Right forelimb (tissue), 1 donor: Measurements from ENCODE around the gene SIKE1.
"Not testable (repeated sequence)": the region's sequence is repeated elsewhere in the genome, so short reads cannot be mapped to it uniquely, and the experiment has no call there.

Source experiments
- DNase-seq: peaks from one replicate; pipeline ENCODE4 v3.0.0-alpha.2; 2018

SIKE1 gene

DNA sequence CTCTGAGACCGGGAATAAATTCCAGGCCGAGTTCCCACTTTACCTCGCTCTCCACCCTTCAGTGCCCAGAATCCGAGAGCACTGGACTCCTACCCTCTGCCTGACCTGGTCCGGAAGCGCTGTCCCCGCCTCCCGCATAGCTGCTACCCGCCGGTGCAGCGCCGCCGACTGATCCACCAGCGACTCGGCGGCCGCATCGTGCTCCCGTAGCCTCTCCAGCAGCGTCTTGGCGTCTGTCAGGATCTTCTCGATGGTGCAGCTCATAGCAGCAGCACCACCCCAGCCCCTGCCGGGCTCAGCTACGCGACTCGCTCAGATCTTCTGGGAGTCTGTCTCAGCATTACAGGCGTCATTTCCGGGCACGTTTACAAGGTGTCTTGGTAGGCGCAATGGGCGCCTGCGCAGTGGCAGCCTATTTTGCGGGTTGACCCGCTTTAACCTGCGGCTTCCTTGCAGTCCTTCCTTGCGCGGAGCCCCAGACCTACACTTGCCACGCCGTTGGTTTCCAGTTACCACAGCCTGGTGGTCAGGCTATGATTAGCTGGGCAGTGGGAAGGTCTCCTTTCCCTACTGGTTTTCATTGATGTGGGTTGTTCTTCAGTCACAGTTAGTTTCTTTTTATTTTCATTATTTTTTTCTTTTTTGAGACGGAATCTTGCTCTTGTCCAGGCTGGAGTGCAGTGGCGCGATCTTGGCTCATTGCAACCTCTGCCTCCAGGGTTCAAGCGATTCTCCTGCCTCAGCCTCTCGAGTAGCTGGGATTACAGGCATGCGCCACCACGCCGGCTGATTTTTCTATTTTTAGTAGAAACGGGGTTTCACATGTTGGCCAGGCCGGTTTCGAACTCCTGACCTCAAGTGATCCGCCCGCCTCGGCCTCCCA is at the start of gene SIKE1:
SIKE1 (minus strand) TSS at position 342 of the 883 bp plus-strand sequence; CDS start at position 264, 78 bp downstream.
- peak; percentile 92 for DNase-seq

DNA sequence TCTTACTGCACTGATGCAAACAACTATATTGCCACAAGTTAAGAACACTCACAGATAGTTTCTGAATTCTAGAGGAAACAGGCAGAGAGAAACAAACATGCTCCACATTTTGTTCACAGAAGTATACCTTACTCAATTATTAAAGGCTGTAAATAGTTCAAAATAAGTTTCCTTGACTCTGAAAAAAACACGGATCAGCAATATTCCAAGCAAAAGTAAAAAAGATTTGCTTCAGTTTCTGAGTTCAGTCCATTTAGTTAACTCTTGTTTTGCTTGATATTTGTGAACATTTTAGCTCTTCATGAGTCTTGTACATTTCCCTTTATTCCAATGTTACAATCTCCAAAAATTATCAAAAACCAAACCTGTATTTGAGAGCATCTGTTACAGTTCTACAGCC is 49.6 kb upstream of the SIKE1 start:
- DNase-seq, result not testable (repeated sequence)

DNA sequence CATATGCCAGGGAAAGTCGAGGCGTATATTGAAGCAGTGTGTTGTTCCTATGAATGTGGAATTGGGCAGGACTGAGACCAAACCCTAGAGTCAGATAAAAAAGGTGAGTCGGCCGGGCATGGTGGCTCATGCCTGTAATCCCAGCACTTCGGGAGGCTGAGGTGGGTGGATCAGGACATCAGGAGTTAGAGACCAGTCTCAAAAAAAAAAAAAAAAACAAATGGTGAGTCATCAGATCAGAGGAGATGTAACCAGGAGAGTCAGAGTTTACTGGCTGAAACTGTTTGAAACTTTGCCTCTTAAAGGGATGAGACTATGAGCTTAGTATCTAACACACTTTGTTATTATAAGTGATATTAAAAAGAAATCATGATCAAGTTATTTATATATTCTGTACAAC is 47.8 kb upstream of the SIKE1 start:
- DNase-seq, result no peak

DNA sequence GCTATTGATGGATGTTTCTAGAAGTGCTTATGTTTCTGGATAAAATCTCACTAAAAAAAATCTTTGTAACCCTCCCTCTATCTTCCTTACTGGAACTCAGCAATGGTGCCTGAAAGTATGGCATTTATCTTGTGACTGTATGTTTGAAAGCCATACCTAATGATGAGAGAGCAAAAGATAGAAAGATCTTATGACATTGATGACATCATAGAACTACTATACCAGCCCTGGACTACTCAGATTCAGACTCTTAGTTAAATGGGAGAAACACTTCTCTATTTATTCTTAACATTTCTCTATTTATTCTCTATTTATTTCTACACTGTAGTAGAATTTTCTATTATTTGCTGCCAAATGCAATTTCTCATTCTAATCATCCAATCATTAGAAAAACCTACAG is 41.5 kb upstream of the SIKE1 start:
- no peak for DNase-seq

DNA sequence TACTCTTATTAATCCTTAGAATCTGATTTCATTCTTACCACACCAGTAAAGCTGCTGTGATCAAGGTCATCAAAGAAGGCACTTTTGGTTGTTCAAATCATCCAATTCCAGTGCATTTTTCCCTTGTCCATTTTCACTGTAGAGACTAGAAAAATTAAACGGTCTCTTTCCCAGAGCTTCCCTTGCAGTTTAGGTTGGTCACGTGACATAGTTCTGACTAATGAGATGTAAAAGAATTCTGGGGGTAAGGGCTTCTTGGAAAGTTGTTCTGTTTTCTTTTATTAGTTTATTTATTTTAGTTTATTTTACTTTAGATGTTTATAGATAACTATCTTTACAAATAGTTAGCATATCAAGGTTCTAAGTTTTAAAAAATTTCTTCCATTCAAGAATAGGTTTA is 39.9 kb upstream of the SIKE1 start:
- DNase-seq, result no peak

DNA sequence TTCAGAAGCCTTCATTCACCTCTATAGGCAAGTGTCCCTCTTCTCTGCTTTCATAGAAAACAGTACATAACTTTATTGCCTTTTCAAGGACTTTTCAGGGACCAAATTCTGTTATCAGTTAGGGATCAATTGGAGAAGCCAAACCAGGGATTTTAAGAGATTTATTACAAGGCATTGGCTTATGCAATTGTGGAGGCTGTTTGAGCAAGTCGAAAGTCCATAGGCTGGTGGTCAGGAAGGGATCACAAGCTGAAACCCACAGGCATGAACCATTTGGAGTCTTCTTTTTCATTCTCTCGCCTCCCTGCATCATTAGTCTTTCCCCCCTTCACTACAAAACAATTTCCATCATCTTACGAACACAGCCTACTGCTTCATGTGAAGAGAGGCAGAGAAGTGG is 39.4 kb upstream of the SIKE1 start:
- DNase-seq, result no peak

DNA sequence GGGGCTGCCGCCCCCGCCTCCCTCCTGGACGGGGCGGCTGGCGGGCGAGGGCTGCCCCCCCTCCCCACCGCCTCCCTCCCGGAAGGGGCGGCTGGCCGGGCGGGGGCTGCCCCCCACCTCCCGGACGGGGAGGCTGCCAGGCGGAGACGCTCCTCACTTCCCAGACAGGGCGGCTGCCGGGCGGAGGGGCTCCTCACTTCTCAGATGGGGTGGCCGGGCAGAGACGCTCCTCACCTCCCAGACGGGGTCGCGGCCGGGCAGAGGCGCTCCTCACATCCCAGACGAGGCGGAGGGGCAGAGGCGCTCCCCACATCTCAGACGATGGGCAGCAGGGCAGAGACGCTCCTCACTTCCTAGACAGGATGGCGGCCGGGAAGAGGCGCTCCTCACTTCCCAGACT is 24.0 kb upstream of the SIKE1 start:
- DNase-seq, result not testable (repeated sequence)

DNA sequence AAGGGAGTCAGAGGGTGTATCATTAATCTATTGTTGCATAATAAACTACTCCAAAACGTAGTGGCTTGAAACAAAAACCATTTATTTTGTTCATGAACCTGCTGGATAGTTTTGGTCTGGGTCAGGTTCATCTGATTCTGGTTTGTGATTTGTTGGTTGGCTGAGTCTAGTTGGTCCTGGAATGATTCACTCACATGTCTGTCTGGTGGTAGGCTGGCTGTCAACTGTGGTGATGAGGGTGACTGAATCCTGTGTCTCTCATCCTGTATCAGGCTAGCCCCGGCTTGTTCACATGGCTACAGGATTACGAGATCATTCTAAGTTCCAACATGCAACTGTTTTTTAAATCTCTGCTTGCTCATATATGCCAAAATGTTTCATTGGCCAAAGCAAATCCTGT is 22.5 kb upstream of the SIKE1 start:
- no peak for DNase-seq

DNA sequence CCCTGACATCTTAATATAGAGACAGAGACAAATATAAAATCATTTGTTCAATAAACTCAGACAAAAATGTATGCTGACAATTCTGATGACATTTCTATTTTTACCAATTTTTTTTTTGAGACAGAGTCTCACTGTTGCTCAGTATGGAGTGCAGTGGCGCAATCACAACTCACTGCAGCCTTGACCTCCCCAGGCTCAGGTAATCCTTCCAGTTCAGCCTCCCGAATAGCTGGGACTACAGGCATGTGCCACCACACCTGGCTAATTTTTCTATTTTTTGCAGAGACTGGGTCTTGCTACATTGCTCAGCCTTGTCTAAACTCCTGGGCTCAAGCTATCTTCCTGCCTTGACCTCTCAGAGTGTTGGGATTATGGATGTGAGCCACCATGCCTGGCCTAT is 13.6 kb upstream of the SIKE1 start:
- DNase-seq, result no peak

DNA sequence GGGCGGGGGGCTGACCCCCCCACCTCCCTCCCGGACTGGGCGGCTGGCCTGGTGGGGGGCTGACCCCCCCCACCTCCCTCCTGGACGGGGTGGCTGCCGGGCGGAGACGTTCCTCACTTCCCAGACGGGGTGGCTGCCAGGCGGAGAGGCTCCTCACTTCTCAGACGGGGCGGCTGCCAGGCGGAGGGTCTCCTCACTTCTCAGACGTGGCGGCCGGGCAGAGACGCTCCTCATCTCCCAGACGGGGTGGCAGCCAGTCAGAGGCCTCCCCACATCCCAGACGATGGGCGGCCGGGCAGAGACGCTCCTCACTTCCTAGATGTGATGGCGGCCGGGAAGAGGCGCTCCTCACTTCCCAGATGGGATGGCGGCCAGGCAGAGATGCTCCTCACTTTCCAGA is 10.1 kb upstream of the SIKE1 start:
- DNase-seq, result not testable (repeated sequence)

DNA sequence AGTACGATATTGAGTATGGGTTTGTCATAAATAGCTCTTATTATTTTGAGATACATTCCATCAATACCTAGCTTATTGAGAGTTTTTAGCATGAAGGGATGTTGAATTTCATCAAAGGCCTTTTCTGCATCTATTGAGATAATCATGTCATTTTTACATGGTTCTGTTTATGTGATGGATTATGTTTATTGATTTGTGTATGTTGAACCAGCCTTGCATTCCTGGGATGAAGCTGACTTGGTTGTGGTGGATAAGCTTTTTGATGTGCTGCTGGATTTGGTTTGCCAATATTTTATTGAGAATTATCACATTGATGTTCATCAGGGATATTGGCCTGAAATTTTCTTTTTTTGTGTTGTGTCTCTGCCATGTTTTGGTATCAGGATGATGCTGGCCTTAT is 6.0 kb upstream of the SIKE1 start:
- not testable (repeated sequence) for DNase-seq

DNA sequence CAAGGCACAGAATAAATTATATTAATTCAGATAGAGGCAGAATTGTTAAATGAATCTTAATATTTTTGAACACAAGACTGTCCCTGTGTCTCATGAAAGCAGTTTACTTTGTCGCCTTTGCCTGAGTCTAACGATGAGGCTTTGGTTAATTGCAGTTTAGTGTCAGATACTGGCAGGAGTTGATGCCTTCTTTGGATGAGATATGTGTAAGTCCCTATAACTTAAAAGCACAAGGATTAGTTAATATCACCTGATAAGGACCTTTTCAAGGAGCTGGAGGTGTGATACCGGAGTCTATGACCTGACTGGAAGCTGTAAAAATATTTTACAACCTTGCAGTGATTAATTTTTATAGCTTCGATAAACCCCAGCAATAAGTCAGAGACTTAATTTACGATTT is 2.0 kb upstream of the SIKE1 start:
- DNase-seq, result no peak

DNA sequence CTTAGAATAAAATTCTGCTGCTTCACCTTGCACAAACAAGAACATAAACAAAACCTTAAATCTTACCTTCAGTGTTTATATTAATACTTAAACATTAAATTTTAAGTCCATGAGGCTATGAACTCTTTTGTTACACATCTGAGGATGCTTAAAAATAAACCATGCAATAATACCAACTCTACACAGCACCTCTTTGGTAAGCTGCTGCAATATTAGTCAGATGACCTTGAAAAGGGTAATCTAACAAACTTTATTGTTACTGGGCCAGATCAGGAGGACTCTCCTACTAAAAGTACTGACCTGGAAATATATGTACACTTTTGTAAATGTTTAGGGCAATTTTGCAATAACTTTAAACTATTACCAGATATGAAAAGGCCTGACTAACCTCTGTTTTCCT is 763 bp downstream of the SIKE1 start:
- DNase-seq, result no peak

DNA sequence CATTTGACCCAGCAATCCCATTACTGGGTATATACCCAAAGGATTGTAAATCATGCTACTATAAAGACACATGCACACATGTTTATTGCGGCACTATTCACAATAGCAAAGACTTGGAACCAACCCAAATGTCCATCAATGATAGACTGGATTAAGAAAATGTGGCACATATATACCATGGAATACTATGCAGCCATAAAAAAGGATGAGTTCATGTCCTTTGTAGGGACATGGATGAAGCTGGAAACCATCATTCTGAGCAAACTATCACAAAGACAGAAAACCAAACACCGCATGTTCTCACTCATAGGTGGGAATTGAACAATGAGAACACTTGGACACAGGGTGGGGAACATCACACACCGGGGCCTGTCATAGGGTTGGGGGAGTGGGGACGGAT is 3.8 kb downstream of the SIKE1 start:
- DNase-seq, result not testable (repeated sequence)

DNA sequence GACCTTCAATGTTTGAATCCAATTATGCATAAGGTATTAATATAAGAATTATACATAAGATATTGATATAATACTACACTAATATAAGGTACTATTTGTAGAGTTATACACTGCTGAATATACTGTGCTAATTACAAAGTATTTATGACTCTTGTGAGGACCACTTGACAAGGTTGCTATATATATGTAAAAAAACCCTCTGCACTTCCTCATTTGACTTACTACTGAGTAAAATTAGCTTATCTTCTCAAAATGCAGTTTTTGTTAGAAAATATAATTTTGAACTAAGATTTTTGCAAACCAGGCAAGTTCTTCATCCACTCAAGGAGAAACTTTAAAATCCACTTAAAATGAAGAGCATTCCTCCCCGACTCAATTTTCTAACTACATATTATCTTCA is 8.5 kb downstream of the SIKE1 start:
- no peak for DNase-seq

DNA sequence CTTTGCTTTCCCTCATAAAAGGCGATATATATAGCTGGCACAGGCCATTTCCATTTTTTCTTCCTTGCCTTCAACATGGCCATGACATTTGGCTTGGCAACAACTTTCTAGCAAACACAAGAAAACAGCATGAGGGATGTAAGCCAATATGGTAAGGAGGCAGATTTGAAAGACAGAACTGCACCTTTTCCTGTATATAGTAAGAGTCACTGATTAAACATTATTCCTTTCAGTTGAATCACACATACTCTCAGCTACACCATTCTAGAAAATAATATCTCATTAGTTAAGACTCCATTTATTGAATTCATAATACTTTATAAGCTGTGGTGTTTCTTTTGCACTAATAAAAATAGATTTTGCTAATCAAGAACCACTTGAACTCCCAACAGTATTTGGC is 9.5 kb downstream of the SIKE1 start:
- DNase-seq, result no peak

DNA sequence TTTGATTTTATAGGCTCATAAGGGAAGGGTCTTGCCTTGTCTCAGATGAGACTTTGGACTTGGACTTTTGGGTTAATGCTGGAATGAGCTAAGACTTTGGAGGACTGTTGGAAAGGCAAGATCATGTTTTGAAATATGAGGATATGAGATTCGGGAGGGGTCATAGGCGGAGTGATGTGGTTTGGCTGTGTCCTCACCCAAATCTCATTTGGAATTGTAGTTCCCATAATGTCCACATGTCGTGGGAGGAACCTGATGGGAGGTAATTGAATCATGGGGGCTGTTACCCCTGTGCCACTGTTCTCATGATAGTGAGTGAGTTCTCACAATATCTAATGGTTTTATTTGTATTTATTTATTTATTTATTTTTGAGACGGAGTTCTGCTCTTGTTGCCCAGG is 15.8 kb downstream of the SIKE1 start:
- no peak for DNase-seq

DNA sequence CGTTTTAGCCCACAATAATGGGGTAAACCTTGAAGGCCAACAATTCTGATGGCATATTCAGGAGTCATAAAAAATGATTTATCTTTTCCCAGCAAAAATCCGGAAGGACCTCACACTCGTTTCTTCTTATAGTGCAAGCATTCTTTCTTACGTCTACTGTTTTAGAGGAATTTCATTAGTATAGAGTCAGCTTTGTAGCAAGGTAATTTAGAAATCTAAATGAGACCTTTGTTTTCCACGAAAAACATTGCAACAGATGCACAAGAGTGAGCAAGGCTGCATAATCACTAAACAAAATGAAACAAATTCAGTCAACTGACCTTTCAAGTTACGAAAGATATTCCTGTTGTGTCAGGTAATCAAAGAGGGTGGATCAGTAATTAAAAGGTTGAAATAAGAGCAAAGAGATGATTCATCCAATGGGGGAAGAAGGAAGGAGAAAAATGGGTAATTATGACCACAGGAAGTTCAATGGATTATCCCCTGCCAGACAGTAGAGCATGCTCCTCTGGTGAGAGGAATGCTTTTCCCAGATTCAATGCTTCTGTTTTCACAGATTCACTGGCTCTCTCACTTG is 22.1 kb downstream of the SIKE1 start:
- DNase-seq, result no peak

DNA sequence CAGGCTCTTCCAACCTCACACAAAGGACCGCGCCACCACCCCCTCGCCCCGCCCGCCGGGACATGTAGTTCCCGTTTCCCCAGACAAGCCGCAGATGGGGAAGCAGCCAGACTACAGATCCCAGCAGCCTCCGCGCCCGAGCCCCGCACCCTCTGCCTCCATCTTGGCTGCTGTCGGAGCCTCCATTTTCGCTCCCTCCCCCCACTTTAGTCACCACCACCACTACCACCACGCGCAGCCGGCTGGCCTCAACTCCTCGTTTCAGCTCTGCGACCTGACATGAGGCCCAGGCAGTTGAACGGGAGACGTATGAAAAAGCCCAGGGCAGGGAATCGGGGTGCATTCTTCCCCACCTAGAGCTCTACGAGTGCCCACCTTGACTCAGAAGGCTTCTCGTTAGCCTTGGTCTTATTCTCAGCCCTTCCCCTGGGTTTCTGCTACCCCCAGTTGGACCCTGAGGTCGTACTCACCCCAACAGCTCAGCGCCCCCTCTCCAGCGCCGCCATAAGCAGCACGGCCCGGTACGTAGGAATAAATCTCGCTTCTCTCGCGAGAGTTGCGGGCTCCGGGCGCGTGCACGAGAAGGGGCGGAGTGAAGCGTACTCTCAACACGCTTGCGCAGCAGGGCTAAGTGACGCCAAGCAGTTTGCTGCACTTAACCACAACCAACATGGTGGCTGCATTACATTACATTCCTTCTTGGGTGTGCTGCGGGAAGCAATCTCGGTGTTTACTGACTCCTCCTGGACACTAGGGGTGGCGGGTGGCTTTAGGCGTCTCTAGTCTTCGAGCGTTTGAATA is 22.8 kb downstream of the SIKE1 start, which contains the start of gene CSDE1:
CSDE1 (minus strand) TSS at position 530 of the 801 bp plus-strand sequence. CDS start 18,094 bp downstream, outside the sequence.
- peak; percentile 98 for DNase-seq

DNA sequence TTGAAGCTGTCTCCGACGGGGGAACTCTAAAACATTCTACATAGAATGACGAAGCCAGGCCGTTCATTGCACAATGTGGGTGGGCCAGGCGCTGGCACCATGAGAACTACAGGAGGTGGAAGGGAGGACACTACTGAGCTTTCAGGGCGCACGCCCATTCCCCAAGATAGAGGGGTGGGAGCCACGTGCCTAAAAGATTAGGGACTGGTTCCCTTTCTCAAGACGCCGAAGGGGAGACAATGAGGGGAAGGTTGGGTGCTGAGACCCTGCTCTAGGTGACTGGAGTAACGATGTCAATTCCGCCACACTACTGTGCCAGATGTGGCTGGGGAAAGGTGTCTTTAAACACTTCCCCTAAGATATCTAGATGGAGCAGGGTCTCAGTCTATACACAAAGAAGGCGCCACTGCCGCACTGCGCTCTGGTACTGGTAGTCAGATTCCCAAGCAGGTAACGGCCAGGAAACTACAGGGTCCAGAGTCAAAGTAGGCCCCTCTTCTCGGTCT is 23.5 kb downstream of the SIKE1 start:
- DNase-seq, result peak; percentile 45

DNA sequence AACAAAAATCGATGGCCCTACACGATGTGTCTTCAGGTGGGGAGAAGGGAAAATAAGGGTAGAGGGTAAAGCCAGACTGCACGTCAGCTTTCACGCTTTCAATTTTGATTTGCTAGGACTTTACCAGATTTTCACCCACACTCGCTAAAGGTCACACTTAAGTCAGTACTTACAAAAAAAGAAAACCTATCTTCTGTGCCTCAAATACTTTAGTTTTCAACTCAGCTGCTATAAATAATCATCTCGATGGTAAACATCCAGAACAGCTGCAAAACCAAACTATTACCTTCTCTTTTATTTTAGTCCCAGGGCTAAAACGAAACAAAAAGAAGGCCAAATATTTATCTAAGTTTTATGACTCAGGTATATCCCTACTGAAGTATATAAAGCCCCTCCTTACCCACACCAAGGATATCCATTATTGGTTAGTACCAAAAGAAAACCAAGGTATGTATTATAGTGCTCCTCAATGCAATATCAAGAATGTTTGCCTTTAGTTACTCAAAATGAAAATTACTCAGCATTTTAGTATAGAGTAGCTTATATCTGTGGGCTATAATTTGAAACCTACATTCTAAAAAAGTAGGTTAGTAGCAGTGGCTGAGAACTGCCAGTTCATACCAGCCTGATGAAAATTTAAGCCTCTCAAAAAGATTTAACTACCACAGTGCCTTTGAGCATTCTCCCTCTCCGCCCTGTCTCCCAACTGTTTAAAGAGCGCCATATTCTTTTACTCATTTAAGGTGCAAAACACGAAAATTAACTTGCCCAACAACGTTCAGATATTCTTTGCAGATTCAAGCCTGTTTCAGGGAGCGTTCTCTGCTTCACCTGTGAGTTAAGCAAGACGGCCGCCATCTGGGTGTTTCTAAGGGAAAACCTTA is 24.2 kb downstream of the SIKE1 start:
- no peak for DNase-seq
